ENCODE results near the gene LINS1. TPM values are rescaled to one million over a fixed set of nuclear protein-coding genes. Genes with fewer than 3 reads are reported as not detected.

Gene LINS1
- total RNA-seq, 1 donor from 2014 or later: 4.2 TPM

- ATAC-seq: peak; percentile 94
- DNase-seq (ENCODE audit: low spot score): peak; percentile 67
These were observed 42.7 kb downstream of the LINS1 start for GRCh38 chr15:100559330-100559729.

GRCh38 chr15:100558771-100559254, 43.2 kb downstream of the LINS1 start:
- DNase-seq (ENCODE audit: low spot score) (peak; percentile 54), ATAC-seq (peak; percentile 27)

GRCh38 chr15:100553468-100553867, 48.5 kb downstream of the LINS1 start:
- ATAC-seq (no peak), DNase-seq (ENCODE audit: low spot score) (no peak)

GRCh38 chr15:100547961-100548360, 54.0 kb downstream of the LINS1 start:
- DNase-seq (ENCODE audit: low spot score) (no peak), ATAC-seq (no peak)

- ATAC-seq: no peak
These were observed 57.0 kb downstream of the LINS1 start for GRCh38 chr15:100544946-100545345.

GRCh38 chr15:100544338-100544841, 57.6 kb downstream of the LINS1 start:
- no peak for DNase-seq (ENCODE audit: low spot score)
- no peak for ATAC-seq

More at GRCh38 chr15:100544946-100545345, 57.0 kb downstream of the LINS1 start:
- DNase-seq (ENCODE audit: low spot score): no peak

- no peak for ATAC-seq
- no peak for DNase-seq (ENCODE audit: low spot score)
These were observed 59.7 kb downstream of the LINS1 start for GRCh38 chr15:100542290-100542689.

GRCh38 chr15:100537331-100537730, 64.7 kb downstream of the LINS1 start:
- no peak for DNase-seq (ENCODE audit: low spot score)
- no peak for ATAC-seq

- ATAC-seq: no peak
- no peak for DNase-seq (ENCODE audit: low spot score)
These were observed 65.3 kb downstream of the LINS1 start for GRCh38 chr15:100536733-100537132.

- DNase-seq (ENCODE audit: low spot score): no peak
- no peak for ATAC-seq
These were observed 68.1 kb downstream of the LINS1 start for GRCh38 chr15:100533886-100534285.

GRCh38 chr15:100531823-100532327, 70.1 kb downstream of the LINS1 start:
- no peak for ATAC-seq

GRCh38 chr15:100531204-100531603, 70.8 kb downstream of the LINS1 start:
- ATAC-seq (no peak), DNase-seq (ENCODE audit: low spot score) (no peak)

More at GRCh38 chr15:100531823-100532327, 70.1 kb downstream of the LINS1 start:
- DNase-seq (ENCODE audit: low spot score): no peak

GRCh38 chr15:100529556-100529955, 72.4 kb downstream of the LINS1 start:
- DNase-seq (ENCODE audit: low spot score): no peak
- no peak for ATAC-seq

- ATAC-seq (no peak), DNase-seq (ENCODE audit: low spot score) (no peak)
These were observed 73.1 kb downstream of the LINS1 start, which contains the start of gene CERS3 for GRCh38 chr15:100528833-100529428. CERS3 (minus strand) TSS chr15:100528950; CDS start chr15:100501849, 27,101 bp downstream.

- DNase-seq (ENCODE audit: low spot score): peak; percentile 92
- ATAC-seq: peak; percentile 98
These were observed 75.9 kb downstream of the LINS1 start for GRCh38 chr15:100526027-100526481.

- no peak for ATAC-seq
- no peak for DNase-seq (ENCODE audit: low spot score)
These were observed 76.5 kb downstream of the LINS1 start for GRCh38 chr15:100525436-100525835.

- no peak for ATAC-seq
- no peak for DNase-seq (ENCODE audit: low spot score)
These were observed 77.7 kb downstream of the LINS1 start for GRCh38 chr15:100524326-100524725.

- ATAC-seq: no peak
- no peak for DNase-seq (ENCODE audit: low spot score)
These were observed 80.1 kb downstream of the LINS1 start for GRCh38 chr15:100521907-100522306.

GRCh38 chr15:100520132-100520921, 81.7 kb downstream of the LINS1 start:
- DNase-seq (ENCODE audit: low spot score): no peak

GRCh38 chr15:100517846-100518245, 84.1 kb downstream of the LINS1 start:
- no peak for DNase-seq (ENCODE audit: low spot score)
- peak; percentile 28 for ATAC-seq

More at GRCh38 chr15:100520132-100520921, 81.7 kb downstream of the LINS1 start:
- no peak for ATAC-seq

All from left lobe of liver (tissue), 2 donors.